ENCODE data around the gene TTLL11.

- TF ChIP-seq EZH2 (IDR thresholded peaks at IDR 0.05; ENCODE audit: borderline replicate concordance) (no peak), CTCF (IDR thresholded peaks at IDR 0.05; ENCODE audit: poor library complexity) (no peak)
Observed at GRCh38 chr9:121987314-121987713, 105.8 kb downstream of the TTLL11 start.

Measured in hepatocyte (in vitro differentiated cells).